K562 (cell line): ENCODE results near the gene SYTL2. TPM values are rescaled to one million over a fixed set of nuclear protein-coding genes. Genes with fewer than 3 reads are reported as not detected.

Experiments
- BCL6 ChIP-seq: fragments of 250-450 bp; sonication (Bioruptor Pico); IDR thresholded peaks from 2 replicates; pipeline ENCODE4 v1.4.0; 2020
- CCAR2 ChIP-seq: fragments of 200-400 bp; formaldehyde crosslinking; IDR thresholded peaks from 2 replicates; pipeline ENCODE4 v1.6.1; 2017; ENCODE audit warnings: mild to moderate bottlenecking, low read depth, low read length
- CTBP1 ChIP-seq: fragments of 450-650 bp; IDR thresholded peaks from 2 replicates; pipeline ENCODE4 v1.6.1; 2016; ENCODE audit warnings: borderline replicate concordance
- E2F3 ChIP-seq: fragments of 250-450 bp; sonication (Bioruptor Pico); IDR thresholded peaks from 2 replicates; pipeline ENCODE4 v1.4.0; 2020; ENCODE audit warnings: mild to moderate bottlenecking
- ERF ChIP-seq: fragments of 450-650 bp; formaldehyde crosslinking; IDR thresholded peaks from 2 replicates; pipeline ENCODE4 v1.4.0; 2020; ENCODE audit warnings: mild to moderate bottlenecking, mixed read lengths
- ETV1 ChIP-seq: fragments of 450-650 bp; conservative IDR thresholded peaks from 2 replicates; pipeline ENCODE4 v1.6.1; 2016; ENCODE audit warnings: missing genetic modification characterization, control low read depth, low read depth, missing compliant biosample characterization
- GATA2 ChIP-seq: sonication (generic); formaldehyde crosslinking; IDR thresholded peaks from 2 replicates; pipeline ENCODE4 v1.4.0; 2020; ENCODE audit warnings: mild to moderate bottlenecking, missing genetic modification reagents
- HEY1 ChIP-seq: fragments of 250-450 bp; sonication (Bioruptor Pico); IDR thresholded peaks from 2 replicates; pipeline ENCODE4 v1.5.0; 2020; ENCODE audit warnings: mild to moderate bottlenecking, moderate library complexity, borderline replicate concordance
- HLTF ChIP-seq: fragments of 450-650 bp; IDR thresholded peaks from 2 replicates; pipeline ENCODE4 v1.6.1; 2016
- KDM5B ChIP-seq: fragments of 200-600 bp; sonication (generic); IDR thresholded peaks from 2 replicates; pipeline ENCODE4 v1.6.1; 2012; ENCODE audit warnings: low read depth, mild to moderate bottlenecking, moderate library complexity, low read length, control low read depth, inconsistent platforms; ENCODE audit not compliant: insufficient replicate concordance
- MTA3 ChIP-seq: fragments of 450-650 bp; formaldehyde crosslinking; IDR thresholded peaks from 2 replicates; pipeline ENCODE4 v1.6.1; 2017; ENCODE audit warnings: mild to moderate bottlenecking, borderline replicate concordance
- NCOA6 ChIP-seq: fragments of 450-650 bp; IDR thresholded peaks from 2 replicates; pipeline ENCODE4 v1.6.1; 2017; ENCODE audit warnings: mild to moderate bottlenecking
- PCBP1 ChIP-seq: fragments of 200-400 bp; formaldehyde crosslinking; IDR thresholded peaks from 2 replicates; pipeline ENCODE4 v1.6.1; 2018; ENCODE audit warnings: mild to moderate bottlenecking, low read depth, low read length; ENCODE audit not compliant: poor library complexity, severe bottlenecking
- PYGO2 ChIP-seq: fragments of 450-650 bp; IDR thresholded peaks from 2 replicates; pipeline ENCODE4 v1.6.1; 2016; ENCODE audit warnings: mild to moderate bottlenecking, missing genetic modification characterization, moderate library complexity, missing compliant biosample characterization
- RBM25 ChIP-seq: fragments of 200-400 bp; formaldehyde crosslinking; IDR thresholded peaks from 2 replicates; pipeline ENCODE4 v1.6.1; 2018; ENCODE audit warnings: low read length, low read depth, moderate library complexity; ENCODE audit not compliant: severe bottlenecking
- RUNX1 ChIP-seq: sonication (generic); IDR thresholded peaks from 2 replicates; pipeline ENCODE4 v1.6.1; 2016; ENCODE audit warnings: antibody characterized with exemption, low read depth
- SMARCA5 ChIP-seq: fragments of 450-650 bp; IDR thresholded peaks from 2 replicates; pipeline ENCODE4 v1.6.1; 2016
- SP1 ChIP-seq: sonication (generic); formaldehyde crosslinking; IDR thresholded peaks from 2 replicates; pipeline ENCODE4 v1.8.1; 2022; ENCODE audit warnings: mild to moderate bottlenecking, missing genetic modification reagents
- ZC3H4 ChIP-seq: sonication (generic); formaldehyde crosslinking; IDR thresholded peaks from 2 replicates; pipeline ENCODE4 v1.9.0; 2021; ENCODE audit warnings: missing genetic modification reagents, borderline replicate concordance
- ZFX ChIP-seq: sonication (generic); formaldehyde crosslinking; IDR thresholded peaks from 2 replicates; pipeline ENCODE4 v1.8.0; 2022; ENCODE audit warnings: mild to moderate bottlenecking, missing genetic modification reagents, moderate library complexity
- ZNF212 ChIP-seq: fragments of 450-650 bp; formaldehyde crosslinking; IDR thresholded peaks from 2 replicates; pipeline ENCODE4 v1.4.0; 2020; ENCODE audit warnings: mild to moderate bottlenecking
- ZNF431 ChIP-seq: sonication (generic); formaldehyde crosslinking; IDR thresholded peaks from 2 replicates; pipeline ENCODE4 v1.8.0; 2022; ENCODE audit warnings: mild to moderate bottlenecking, missing genetic modification reagents
- polyA plus RNA-seq, 8 experiments: library from polyadenylated mRNA; depleted of rRNA in 4 of 8; stranded (reverse) in 5 of 8; unstranded in 3 of 8; fragments of >200 nt; fragmentation: Nextera tagmentation in 2 of 8; fragmentation: Illumina TruSeq in 1 of 8; extraction: Ambion mirVana in 2 of 8; extraction: Trizol in 1 of 8; gene quantifications; 2 replicates each; pipeline versions ENCODE4 v1.2.1 to v1.2.3, GENCODE V29; 2011 to 2014; ENCODE audit warnings: inconsistent platforms in 1 of 8, missing spikeins in 1 of 8
- total RNA-seq, 7 experiments: library from RNA; depleted of rRNA in 6 of 7; stranded (reverse); fragments of >200 nt in 6 of 7; fragmentation: Illumina TruSeq in 2 of 7; extraction: Trizol in 2 of 7; gene quantifications; 2 replicates each; pipeline versions ENCODE4 v1.2.1 to v1.2.3, GENCODE V29; 2011 to 2021; ENCODE audit warnings: low replicate concordance in 1 of 7
- TF ChIP-seq, protein P1 (sequence below), 2 experiments: fragments of 150-350 bp in 1 of 2; IDR thresholded peaks; 2 replicates each; pipeline ENCODE4 v1.6.1; 2012 to 2016; ENCODE audit warnings: low read depth in 2 of 2, low read length in 2 of 2, mild to moderate bottlenecking in 1 of 2, moderate library complexity in 1 of 2
- TF ChIP-seq, protein P2 (sequence below): sonication (generic); formaldehyde crosslinking; IDR thresholded peaks from 2 replicates; pipeline ENCODE4 v1.8.1; 2023; ENCODE audit warnings: mild to moderate bottlenecking, missing genetic modification reagents

SYTL2 gene
- total and polyA plus RNA-seq, 9 of the 15 experiments (the other 6 are each of a cell fraction or from before 2014, with no cell fraction given) = 0.05 to 0.57 (median 0.35) TPM

- TF ChIP-seq CCAR2 (no peak), RBM25 (peak; percentile 29), ZNF431 (CRISPR knock-in tag) (peak; percentile 52; the same call in 1 of the 2 replicates), PYGO2 (tag) (no peak), BCL6 (CRISPR knock-in tag) (no peak), PCBP1 (peak; percentile 81), MTA3 (peak; percentile 22; the same call in 1 of the 2 replicates), ZFX (CRISPR knock-in tag) (peak; percentile 100), HLTF (no peak), ETV1 (tag) (peak; percentile 80), SP1 (CRISPR knock-in tag) (peak; percentile 66), SMARCA5 (no peak), NCOA6 (no peak), ZC3H4 (CRISPR knock-in tag) (no peak; the same call in 1 of the 2 replicates), HEY1 (no peak), ERF (CRISPR knock-in tag) (no peak), CTBP1 (no peak), GATA2 (CRISPR knock-in tag) (no peak), E2F3 (peak; percentile 75), RUNX1 (no peak), KDM5B (peak; percentile 84), ZNF212 (CRISPR knock-in tag) (no peak)
- TF ChIP-seq, protein P1, sequence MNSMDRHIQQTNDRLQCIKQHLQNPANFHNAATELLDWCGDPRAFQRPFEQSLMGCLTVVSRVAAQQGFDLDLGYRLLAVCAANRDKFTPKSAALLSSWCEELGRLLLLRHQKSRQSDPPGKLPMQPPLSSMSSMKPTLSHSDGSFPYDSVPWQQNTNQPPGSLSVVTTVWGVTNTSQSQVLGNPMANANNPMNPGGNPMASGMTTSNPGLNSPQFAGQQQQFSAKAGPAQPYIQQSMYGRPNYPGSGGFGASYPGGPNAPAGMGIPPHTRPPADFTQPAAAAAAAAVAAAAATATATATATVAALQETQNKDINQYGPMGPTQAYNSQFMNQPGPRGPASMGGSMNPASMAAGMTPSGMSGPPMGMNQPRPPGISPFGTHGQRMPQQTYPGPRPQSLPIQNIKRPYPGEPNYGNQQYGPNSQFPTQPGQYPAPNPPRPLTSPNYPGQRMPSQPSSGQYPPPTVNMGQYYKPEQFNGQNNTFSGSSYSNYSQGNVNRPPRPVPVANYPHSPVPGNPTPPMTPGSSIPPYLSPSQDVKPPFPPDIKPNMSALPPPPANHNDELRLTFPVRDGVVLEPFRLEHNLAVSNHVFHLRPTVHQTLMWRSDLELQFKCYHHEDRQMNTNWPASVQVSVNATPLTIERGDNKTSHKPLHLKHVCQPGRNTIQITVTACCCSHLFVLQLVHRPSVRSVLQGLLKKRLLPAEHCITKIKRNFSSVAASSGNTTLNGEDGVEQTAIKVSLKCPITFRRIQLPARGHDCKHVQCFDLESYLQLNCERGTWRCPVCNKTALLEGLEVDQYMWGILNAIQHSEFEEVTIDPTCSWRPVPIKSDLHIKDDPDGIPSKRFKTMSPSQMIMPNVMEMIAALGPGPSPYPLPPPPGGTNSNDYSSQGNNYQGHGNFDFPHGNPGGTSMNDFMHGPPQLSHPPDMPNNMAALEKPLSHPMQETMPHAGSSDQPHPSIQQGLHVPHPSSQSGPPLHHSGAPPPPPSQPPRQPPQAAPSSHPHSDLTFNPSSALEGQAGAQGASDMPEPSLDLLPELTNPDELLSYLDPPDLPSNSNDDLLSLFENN (IDR thresholded peaks at IDR 0.05; ENCODE audit: low read depth in 2 of 2, low read length in 2 of 2) = no peak; a peak in 1 of 4 replicates
- TF ChIP-seq, protein P2, sequence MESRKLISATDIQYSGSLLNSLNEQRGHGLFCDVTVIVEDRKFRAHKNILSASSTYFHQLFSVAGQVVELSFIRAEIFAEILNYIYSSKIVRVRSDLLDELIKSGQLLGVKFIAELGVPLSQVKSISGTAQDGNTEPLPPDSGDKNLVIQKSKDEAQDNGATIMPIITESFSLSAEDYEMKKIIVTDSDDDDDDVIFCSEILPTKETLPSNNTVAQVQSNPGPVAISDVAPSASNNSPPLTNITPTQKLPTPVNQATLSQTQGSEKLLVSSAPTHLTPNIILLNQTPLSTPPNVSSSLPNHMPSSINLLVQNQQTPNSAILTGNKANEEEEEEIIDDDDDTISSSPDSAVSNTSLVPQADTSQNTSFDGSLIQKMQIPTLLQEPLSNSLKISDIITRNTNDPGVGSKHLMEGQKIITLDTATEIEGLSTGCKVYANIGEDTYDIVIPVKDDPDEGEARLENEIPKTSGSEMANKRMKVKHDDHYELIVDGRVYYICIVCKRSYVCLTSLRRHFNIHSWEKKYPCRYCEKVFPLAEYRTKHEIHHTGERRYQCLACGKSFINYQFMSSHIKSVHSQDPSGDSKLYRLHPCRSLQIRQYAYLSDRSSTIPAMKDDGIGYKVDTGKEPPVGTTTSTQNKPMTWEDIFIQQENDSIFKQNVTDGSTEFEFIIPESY (CRISPR knock-in tag) = peak; percentile 29; the same call in 1 of the 2 replicates
Observed at GRCh38 chr11:85664615-85665481, 146.1 kb downstream of the SYTL2 start, which contains the start of gene CREBZF (continued).
